Keratinocyte (primary cell): ENCODE measurements around the gene GPX7. TPM values are rescaled to one million over a fixed set of nuclear protein-coding genes. Genes with fewer than 3 reads are reported as not detected.

Experiments
- DNase-seq: peaks from one replicate; pipeline ENCODE4 v3.0.0-alpha.2; 2011; ENCODE audit warnings: low read depth, missing footprints, low spot score
- FAIRE-seq: peaks from 2 replicates; lab custom pipeline; 2011; peaks lifted over from hg19 to GRCh38; lab: Jason Lieb, UNC
- H2AFZ ChIP-seq: 2 replicates; pipeline ENCODE4 v1.6.0; 2012; ENCODE audit warnings: low read length, control low read depth, inconsistent platforms; ENCODE audit not compliant: control insufficient read depth
- H3K27ac ChIP-seq: 2 replicates; pipeline ENCODE4 v1.5.1; 2011; ENCODE audit warnings: low read length; ENCODE audit not compliant: control insufficient read depth, insufficient read depth
- H3K27me3 ChIP-seq: 3 replicates; pipeline ENCODE4 v1.6.0; 2011; ENCODE audit warnings: low read length; ENCODE audit not compliant: control insufficient read depth, insufficient read depth; ENCODE audit errors: extremely low read depth
- H3K36me3 ChIP-seq, 2 experiments: 2 replicates in 1 of 2; 3 replicates in 1 of 2; pipeline ENCODE4 v1.5.1; 2011; ENCODE audit warnings: low read length in 2 of 2, mild to moderate bottlenecking in 1 of 2; ENCODE audit not compliant: control insufficient read depth in 2 of 2, insufficient read depth in 2 of 2; ENCODE audit errors: extremely low read depth in 1 of 2
- H3K4me1 ChIP-seq: 3 replicates; pipeline ENCODE4 v1.5.1; 2011; ENCODE audit warnings: low read length; ENCODE audit not compliant: control insufficient read depth, insufficient read depth; ENCODE audit errors: extremely low read depth
- H3K4me2 ChIP-seq: 3 replicates; pipeline ENCODE4 v1.6.0; 2011; ENCODE audit warnings: low read depth, low read length; ENCODE audit not compliant: control insufficient read depth, insufficient read depth; ENCODE audit errors: extremely low read depth
- H3K4me3 ChIP-seq, 3 experiments: fragments of 200-600 bp in 1 of 3; sonication (generic) in 1 of 3; 2 replicates in 2 of 3; 3 replicates in 1 of 3; pipeline ENCODE4 v1.5.1; 2011 to 2016; ENCODE audit warnings: low read length in 3 of 3, mild to moderate bottlenecking in 3 of 3, control low read depth in 2 of 3, inconsistent platforms in 1 of 3, low read depth in 1 of 3, mixed read lengths in 1 of 3, mixed run types in 1 of 3, moderate library complexity in 1 of 3; ENCODE audit not compliant: control insufficient read depth in 2 of 3, insufficient read depth in 2 of 3; ENCODE audit errors: extremely low read depth in 1 of 3
- H3K79me2 ChIP-seq: 2 replicates; pipeline ENCODE4 v1.6.0; 2012; ENCODE audit warnings: low read length; ENCODE audit not compliant: control insufficient read depth, insufficient read depth
- H3K9ac ChIP-seq: 3 replicates; pipeline ENCODE4 v1.6.0; 2011; ENCODE audit warnings: low read length; ENCODE audit not compliant: control insufficient read depth, insufficient read depth; ENCODE audit errors: extremely low read depth
- H3K9me1 ChIP-seq: 3 replicates; pipeline ENCODE4 v1.6.0; 2011; ENCODE audit warnings: low read length; ENCODE audit not compliant: control insufficient read depth, insufficient read depth; ENCODE audit errors: extremely low read depth
- H3K9me3 ChIP-seq: 2 replicates; pipeline ENCODE4 v1.5.1; 2012; ENCODE audit warnings: low read depth, low read length; ENCODE audit not compliant: control insufficient read depth
- H4K20me1 ChIP-seq: 3 replicates; pipeline ENCODE4 v1.6.0; 2011; ENCODE audit warnings: low read length; ENCODE audit not compliant: control insufficient read depth, insufficient read depth; ENCODE audit errors: extremely low read depth
- EZH2 ChIP-seq: IDR thresholded peaks from one replicate; pipeline ENCODE4 v1.6.1; 2012; ENCODE audit warnings: inconsistent platforms, mild to moderate bottlenecking, low read length, moderate library complexity
- dilution Hi-C: fragments of 300-500 bp; cut with MboI; formaldehyde crosslinking; loops from one replicate; pipeline ENCODE4 v1.7.0; 2020; ENCODE audit warnings: low sequenced_read_pairs; ENCODE audit not compliant: extremely low pct_ligation_motif_present
- polyA plus RNA-seq, 5 experiments: library from polyadenylated mRNA; depleted of rRNA in 3 of 5; stranded (reverse) in 3 of 5; stranded (forward) in 1 of 5; unstranded in 1 of 5; fragments of >200 nt; gene quantifications; 1 replicate in 1 of 5; 2 replicates in 3 of 5; 3 replicates in 1 of 5; pipeline versions ENCODE4 v1.2.1 to v1.2.3, GENCODE V29; 2011 to 2012; ENCODE audit warnings: missing spikeins in 2 of 5, low read depth in 1 of 5, low replicate concordance in 1 of 5
- TF ChIP-seq, protein P1 (sequence below), 3 experiments: IDR thresholded peaks in 1 of 3; conservative IDR thresholded peaks in 1 of 3; optimal IDR thresholded peaks in 1 of 3; 2 replicates in 2 of 3; 3 replicates in 1 of 3; pipeline versions ENCODE3 to v1.5.1; 2011; ENCODE audit warnings: low read length in 3 of 3, mild to moderate bottlenecking in 3 of 3, moderate library complexity in 2 of 3, control low read depth in 1 of 3, inconsistent platforms in 1 of 3; ENCODE audit not compliant: insufficient read depth in 2 of 3; ENCODE audit errors: extremely low read depth in 1 of 3

GPX7 gene
- polyA plus RNA-seq, 1 donor (not counting 4 experiments of a cell fraction or from before 2014, with no cell fraction given): 0.49 TPM

GRCh38 chr1:52603630-52604029, 1.5 kb downstream of the GPX7 start:
- no peaks in the 10 kb centered on the region for H3K9me1 ChIP-seq
- H3K4me3 ChIP-seq: no peak overlapping the region
- FAIRE-seq (no peak), DNase-seq (no peak)
- no peak overlapping the region for H3K27ac ChIP-seq
- dilution Hi-C loops: no loop called here
- H4K20me1 ChIP-seq: no peaks in the 10 kb centered on the region
- H2AFZ ChIP-seq: no peak overlapping the region
- H3K4me2 ChIP-seq: no peak overlapping the region
- H3K4me1 ChIP-seq: no peaks in the 10 kb centered on the region
- TF ChIP-seq, protein P1, sequence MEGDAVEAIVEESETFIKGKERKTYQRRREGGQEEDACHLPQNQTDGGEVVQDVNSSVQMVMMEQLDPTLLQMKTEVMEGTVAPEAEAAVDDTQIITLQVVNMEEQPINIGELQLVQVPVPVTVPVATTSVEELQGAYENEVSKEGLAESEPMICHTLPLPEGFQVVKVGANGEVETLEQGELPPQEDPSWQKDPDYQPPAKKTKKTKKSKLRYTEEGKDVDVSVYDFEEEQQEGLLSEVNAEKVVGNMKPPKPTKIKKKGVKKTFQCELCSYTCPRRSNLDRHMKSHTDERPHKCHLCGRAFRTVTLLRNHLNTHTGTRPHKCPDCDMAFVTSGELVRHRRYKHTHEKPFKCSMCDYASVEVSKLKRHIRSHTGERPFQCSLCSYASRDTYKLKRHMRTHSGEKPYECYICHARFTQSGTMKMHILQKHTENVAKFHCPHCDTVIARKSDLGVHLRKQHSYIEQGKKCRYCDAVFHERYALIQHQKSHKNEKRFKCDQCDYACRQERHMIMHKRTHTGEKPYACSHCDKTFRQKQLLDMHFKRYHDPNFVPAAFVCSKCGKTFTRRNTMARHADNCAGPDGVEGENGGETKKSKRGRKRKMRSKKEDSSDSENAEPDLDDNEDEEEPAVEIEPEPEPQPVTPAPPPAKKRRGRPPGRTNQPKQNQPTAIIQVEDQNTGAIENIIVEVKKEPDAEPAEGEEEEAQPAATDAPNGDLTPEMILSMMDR (optimal IDR thresholded peaks at IDR 0.05 in 1 of 3, IDR thresholded peaks at IDR 0.05 in 1 of 3, conservative IDR thresholded peaks at IDR 0.05 in 1 of 3; ENCODE audit: extremely low read depth in 1 of 3, insufficient read depth in 2 of 3, low read length in 3 of 3): no peak
- TF ChIP-seq EZH2: no peak
- H3K9me3 ChIP-seq: no peaks in the 10 kb centered on the region
- H3K36me3 ChIP-seq: no peaks in the 10 kb centered on the region
- H3K79me2 ChIP-seq: no peaks in the 10 kb centered on the region
- H3K27me3 ChIP-seq: no peaks in the 10 kb centered on the region
- no peak overlapping the region for H3K9ac ChIP-seq

DNA sequence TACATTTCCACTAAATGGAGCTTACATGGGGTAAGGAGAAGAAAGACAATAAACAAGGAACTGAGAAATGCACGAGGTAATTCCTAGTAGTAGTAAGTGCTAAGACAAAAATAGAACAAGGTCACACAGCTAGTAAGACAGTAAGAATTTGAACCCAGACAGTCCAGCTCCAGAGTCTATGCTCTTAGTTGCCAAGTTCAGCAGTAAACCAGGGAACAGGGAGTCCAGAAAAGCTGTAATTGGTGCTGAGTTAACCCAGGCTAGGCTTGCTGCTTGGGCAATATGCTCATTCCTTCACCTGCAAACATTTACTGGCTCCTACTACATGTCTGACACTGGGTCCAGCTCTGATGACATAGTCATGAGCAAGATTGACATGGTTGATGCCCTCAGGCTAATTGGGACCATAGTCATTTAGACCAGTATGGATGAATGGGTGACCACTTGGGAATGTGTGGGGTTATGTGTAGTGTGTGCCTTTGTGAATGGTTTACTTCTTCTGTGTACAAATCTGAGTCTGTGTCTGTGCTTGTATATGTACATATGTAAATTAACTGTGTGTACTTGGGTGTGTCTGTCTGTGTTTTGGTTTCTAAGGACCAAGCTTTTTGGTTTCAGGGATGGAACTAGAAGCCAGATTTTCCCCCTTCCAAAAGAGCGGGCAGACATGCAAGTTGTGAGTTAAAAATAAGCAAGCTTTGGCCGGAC, 2.0 kb downstream of the GPX7 start:
- DNase-seq: peak; percentile 33
- dilution Hi-C loops: no loop called here

More for the DNA sequence above, 2.0 kb downstream of the GPX7 start:
- no peak overlapping the region for H2AFZ ChIP-seq
- H3K36me3 ChIP-seq: no peaks in the 10 kb centered on the region
- no peak overlapping the region for H3K4me2 ChIP-seq
- no peak overlapping the region for H3K9ac ChIP-seq
- no peaks in the 10 kb centered on the region for H3K79me2 ChIP-seq
- no peaks in the 10 kb centered on the region for H3K4me1 ChIP-seq
- H3K27ac ChIP-seq: no peak overlapping the region
- H4K20me1 ChIP-seq: no peaks in the 10 kb centered on the region
- no peaks in the 10 kb centered on the region for H3K27me3 ChIP-seq
- no peaks in the 10 kb centered on the region for H3K9me3 ChIP-seq
- TF ChIP-seq, protein P1 (optimal IDR thresholded peaks at IDR 0.05 in 1 of 3, IDR thresholded peaks at IDR 0.05 in 1 of 3, conservative IDR thresholded peaks at IDR 0.05 in 1 of 3; ENCODE audit: extremely low read depth in 1 of 3, insufficient read depth in 2 of 3, low read length in 3 of 3): no peak
- TF ChIP-seq EZH2: no peak
- no peaks in the 10 kb centered on the region for H3K9me1 ChIP-seq
- no peak overlapping the region for H3K4me3 ChIP-seq
- FAIRE-seq: peak; percentile 48
